HG03439 (cell line): Measurements from ENCODE around the gene FGGY.
"Not testable (repeated sequence)": the region's sequence is repeated elsewhere in the genome, so short reads cannot be mapped to it uniquely, and the experiment has no call there.

Experiments
- ATAC-seq: cut with Tn5 transposase; IDR thresholded peaks from one replicate; pipeline ENCODE4 v1.9.1; 2021; ENCODE audit warnings: mild to moderate bottlenecking, moderate library complexity; ENCODE audit not compliant: unreplicated experiment

FGGY gene

DNA sequence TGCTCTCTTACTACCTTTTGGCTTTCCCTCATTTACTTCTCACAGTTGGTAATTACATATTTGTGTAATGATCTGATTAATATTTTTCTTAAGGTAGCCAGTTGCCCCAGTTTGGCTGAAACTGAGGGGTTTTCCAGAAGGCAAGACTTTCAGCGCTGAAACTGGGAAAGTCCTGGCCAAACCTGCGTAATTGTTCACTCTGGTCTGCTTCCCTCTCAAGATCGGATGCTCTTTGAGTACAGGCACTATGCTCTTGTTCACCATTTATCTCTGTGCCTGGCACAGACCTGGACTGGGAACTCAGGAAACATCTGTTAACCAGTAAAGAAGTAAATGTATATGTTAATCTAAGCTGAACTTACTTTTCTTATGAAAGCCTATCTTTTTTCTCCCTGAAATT is 308.3 kb downstream of the FGGY start:
- ATAC-seq, result no peak

DNA sequence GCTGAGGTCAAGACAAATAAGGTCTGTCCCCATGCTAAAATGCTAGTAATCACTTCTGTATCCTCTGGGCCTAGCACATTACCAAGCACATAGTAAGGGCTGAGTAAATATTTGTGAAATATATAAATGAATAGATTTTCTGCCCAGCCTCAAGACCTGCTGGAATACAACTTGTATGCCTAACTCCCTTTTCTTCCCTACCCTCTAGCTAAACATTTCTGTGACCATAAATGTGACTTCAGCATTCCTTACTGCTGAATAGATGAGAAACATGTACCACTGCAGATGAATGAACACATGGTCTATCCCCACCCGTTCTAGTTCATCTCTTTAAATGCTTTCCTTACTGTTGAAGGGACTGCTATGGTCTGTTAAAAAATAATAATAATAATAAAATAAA is 308.9 kb downstream of the FGGY start:
- no peak for ATAC-seq

DNA sequence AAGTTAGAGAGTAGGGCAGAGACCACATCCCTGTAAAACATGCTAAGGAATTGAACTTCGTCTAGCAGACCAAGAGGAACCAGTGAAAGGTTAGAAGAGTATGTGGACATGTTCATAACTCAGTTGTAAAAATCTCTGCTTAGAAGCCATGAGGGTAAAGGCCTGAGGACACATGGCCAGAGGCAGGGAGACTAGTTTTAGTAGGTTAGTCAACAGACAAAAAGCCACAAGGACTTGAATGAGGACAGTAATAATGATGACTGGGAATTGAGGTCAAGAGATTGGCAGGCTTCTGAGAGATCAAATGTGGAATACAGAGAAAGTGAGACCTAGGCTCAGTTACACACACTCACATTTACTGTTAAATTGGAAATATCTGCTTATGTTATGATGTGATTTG is 312.4 kb downstream of the FGGY start:
- no peak for ATAC-seq

- ATAC-seq, result not testable (repeated sequence)
Measured at GRCh38 chr1:59610499-59610898, 313.6 kb downstream of the FGGY start.

- no peak for ATAC-seq
Measured at GRCh38 chr1:59617434-59617833, 320.5 kb downstream of the FGGY start.

DNA sequence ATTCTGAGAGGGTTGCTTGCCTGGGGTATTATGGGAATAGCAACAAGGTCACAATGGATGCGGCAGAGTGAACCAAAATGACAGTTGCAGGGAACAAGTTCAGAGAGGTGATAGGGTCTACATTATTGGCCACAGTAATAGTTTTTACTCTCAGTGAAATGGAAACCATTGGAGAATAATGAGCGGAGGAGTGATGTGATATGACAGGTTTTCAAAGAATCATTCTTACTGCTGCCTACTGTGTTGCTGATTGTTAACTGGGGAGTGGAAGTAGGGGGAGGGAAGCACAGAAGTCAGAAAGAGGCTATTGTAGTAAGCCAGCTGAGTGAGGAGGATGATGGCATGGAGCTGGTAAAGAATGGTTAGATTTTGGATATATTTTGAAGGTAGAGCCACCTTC is 322.7 kb downstream of the FGGY start:
- ATAC-seq, result no peak

DNA sequence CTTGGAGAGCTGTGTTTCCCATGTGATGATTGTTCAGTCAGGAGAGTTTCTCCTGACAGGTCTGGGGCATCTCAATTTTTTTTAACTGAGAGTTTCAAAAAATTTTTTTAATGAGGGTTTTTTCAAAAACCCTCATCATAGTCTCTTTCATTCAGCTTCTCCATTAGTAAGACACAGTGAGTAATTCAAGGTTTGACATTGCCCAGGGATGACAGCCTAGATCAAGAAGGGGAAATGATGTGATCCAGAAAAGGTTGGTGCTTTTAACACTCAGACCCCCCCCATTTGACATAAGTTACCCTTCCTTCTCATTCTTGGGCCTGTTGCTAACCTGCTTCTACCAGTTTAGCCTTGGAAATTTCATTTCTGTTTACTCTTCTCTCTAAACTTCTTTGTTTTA is 328.5 kb downstream of the FGGY start:
- no peak for ATAC-seq

- ATAC-seq, result no peak
Measured at GRCh38 chr1:59631561-59632255, 334.8 kb downstream of the FGGY start.

DNA sequence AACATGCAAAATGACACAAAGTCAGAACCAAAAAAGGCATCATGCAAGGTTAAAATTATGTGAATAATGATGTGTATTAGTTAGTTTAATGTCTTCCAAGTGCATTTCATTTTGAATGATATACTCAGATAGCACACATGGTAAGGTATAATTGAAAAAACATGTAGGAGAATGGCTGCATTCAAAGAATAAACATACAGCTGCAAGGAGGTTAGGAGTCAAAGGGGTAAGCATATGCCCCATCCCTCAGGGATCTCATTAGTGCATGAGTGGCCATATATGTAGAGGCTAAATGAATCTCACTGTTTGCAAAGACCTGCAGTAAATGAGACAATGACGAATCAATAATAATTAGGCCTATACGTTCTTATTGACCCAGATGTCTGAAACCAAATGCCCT is 338.2 kb downstream of the FGGY start:
- ATAC-seq, result no peak

DNA sequence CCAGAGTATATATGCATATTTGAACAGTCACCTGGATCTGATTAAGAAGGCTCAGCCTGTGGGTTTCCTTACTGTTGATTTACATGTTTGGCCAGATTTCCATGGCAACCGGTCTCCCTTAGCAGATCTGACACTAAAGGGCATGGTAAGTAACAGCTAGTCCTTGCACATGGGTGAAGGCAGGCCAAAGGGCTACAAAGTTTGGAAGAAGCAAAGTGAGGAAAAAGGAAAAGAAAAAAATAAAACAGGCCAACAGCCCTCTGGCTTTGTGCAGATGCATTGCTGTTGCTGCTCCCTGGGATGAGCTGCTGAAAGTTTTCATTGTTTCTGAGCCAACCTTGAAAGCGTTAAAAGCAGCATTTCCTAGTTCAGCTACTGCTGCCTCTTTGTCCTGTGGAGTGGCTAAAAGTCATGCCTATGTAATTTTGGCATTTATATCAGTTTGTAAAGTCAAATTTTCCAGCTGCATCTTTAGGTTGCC is 341.4 kb downstream of the FGGY start:
- ATAC-seq, result no peak

GRCh38 chr1:59639266-59639665 is 342.4 kb downstream of the FGGY start:
- no peak for ATAC-seq

- no peak for ATAC-seq
Measured at GRCh38 chr1:59640851-59641250, 344.0 kb downstream of the FGGY start.

DNA sequence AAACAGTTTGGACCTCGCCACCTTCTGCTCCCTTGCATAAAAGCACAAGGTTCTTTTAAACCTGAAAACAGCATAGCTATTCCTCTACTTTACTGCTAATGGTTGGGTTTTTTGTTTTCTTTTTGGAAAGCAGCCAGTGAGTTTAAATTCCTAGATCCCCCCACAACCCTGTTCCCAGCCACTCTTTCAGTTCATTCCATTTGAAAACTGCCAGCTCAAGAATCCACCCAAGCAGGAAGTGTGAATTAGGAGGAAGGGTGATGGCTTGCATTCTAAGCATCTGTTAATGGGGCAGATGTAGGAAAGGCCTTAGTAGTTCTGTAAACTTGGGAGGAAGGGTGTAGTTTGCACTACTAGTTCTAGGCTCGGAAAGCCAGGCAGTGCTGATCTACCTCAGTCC is 344.9 kb downstream of the FGGY start:
- ATAC-seq, result no peak

DNA sequence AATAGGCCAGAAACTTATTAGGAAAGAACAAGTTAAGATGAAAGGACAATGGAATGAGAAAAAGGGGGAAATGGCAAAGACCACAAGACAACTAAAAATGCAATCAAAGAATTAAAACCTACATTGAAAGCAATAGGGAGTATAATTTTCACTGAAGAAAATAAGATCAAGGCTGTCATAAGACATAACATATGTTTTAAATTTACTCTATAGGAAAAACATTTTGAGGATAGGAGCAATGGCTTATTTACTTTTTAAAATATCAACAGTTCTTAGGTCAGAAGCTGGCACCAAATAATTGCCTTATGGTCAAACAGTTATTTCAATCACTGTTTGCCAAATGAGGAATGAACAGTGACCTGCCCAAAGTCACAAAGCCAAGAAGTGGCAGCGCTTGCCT is 346.6 kb downstream of the FGGY start:
- ATAC-seq, result no peak

DNA sequence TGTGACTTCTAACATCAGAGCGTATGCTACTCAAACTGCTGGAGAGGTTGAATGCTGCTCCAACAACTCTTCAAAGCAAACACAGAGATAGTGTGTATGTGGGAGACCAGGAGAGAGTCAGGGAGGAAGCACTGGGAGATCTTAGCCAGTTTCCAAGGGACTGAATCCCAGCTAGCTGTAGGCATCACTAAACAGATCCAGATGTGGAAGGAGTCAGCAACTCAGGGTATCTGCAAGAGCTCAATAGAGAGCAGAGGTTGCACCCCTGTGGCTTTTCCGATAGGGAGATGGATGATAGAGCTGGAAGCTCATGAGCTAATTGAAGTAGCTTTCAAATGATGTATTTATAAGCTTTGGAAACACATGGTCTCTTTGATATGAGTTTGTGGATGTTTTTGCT is 349.0 kb downstream of the FGGY start:
- ATAC-seq, result no peak

- ATAC-seq, result not testable (repeated sequence)
Measured at GRCh38 chr1:59653142-59653958, 356.5 kb downstream of the FGGY start.

- no peak for ATAC-seq
Measured at GRCh38 chr1:59653968-59654367, 357.1 kb downstream of the FGGY start.

DNA sequence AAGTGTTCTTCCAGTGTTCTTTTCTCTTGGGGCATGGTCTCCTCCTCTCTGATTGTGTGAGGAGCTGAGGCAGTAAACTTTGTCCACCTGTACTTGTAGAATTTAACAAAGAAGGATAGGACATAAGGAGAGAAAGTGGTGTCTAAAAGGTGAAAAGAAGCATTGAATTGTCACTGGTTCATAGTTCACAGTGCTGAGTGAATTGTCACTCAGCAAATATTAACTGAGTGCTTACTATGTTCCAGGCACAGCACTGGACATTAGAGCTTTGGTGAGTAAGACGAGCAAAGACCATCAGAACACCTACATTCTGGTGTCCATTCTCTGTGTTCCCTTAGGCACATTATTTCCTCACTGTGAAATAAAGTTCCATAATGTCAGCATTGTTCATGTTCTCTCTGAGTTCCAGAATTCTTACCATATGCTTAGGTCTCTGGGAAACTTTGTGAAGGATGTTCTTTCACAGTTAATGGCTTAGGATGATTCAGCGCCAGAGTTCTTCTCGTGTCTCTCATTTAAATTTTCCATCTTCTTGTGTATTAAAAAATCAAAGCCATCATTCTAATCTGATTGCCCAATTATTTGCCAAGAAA is 361.1 kb downstream of the FGGY start:
- no peak for ATAC-seq

DNA sequence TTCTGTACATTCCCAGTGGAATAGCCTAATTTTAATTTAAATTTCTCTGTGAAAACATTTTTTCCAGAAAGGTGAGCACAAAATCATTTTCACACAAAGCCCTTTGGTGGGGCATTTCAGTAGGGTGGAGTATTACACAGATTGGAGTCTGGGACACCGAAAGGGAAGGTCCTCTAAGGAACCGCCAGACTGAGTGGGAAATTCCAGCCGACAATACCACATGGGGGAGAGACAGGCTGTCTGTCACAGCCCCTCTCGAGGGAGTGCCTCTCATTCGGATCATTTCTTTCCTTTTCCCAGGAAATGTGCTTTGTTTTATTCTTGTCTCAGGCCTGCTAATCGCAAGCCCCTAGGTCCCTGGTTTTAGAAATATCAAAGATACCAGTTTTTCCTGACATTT is 367.3 kb downstream of the FGGY start:
- no peak for ATAC-seq

GRCh38 chr1:59666106-59666505 is 369.2 kb downstream of the FGGY start:
- ATAC-seq, result no peak

GRCh38 chr1:59667020-59667419 is 370.1 kb downstream of the FGGY start:
- ATAC-seq, result no peak

DNA sequence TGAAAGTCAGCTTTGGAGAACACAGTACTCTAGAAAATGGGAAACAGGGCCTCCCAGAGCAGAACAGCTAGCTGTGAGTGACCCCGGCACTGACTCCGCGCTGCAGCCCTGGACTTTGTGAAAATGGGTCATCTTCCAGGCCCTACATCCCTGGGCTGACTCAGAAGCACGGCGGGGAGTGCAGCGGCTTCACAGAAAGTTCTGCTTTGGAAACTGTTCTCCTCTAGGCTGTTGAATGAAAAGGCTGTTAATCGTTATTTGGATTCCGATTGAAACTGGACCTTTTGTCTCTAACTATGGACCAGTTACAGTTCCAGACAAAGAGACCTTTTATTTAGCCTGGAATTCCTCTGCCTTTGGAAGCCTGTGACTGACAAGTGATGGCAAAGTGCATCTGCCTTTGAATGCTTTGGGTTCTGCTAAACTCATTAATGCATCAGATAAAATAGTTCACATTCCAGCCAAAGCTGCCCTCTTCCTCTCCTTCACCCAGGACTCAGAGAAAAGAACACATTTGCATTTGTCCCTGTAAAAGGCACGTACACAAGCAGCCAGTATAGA is 372.9 kb downstream of the FGGY start:
- no peak for ATAC-seq
